HG03139 (cell line): ENCODE measurements around the gene ABCC6.

Experiments
- ATAC-seq: cut with Tn5 transposase; IDR thresholded peaks from one replicate; pipeline ENCODE4 v1.9.1; 2021; ENCODE audit not compliant: unreplicated experiment

The ABCC6 gene

DNA sequence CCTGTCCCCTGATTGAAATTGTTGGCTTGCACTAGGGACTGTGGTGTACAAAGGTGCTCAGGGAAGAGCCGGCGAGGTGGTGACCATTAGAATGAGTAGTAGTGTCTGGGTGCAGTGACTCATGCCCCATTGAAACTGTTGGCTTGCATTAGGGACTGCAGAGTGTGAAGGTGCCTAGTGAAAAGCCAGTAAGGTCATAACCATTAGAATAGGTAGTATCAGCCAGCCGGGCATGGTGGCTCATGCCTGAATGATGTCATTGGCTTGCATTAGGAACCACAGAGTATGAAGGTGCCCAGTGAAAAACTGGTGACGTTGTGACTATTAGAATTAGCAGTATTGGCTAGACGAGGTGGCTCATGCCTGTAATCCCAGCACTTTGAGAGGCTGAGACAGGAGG is 78.9 kb downstream of the ABCC6 start:
- no peak for ATAC-seq

DNA sequence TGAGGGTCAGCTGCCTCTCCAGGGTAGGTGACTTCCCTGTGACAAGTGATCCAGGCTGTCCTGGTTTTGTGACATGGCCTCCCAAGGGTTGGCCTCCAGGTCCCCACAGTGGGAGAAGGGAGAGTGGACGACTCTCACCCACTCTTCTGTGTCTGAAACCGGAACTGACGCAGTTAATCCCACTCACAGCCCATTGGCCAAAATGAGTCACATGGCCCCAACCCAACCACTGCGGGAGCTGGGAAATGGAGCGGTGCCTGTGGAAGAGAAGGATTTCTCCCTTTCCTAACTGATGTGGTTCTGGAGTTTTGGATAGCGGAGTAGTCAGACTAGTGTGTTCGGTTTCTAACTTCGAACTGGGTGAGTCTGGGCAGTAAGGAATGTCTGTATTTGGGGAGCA is 79.4 kb downstream of the ABCC6 start:
- ATAC-seq, result no peak

DNA sequence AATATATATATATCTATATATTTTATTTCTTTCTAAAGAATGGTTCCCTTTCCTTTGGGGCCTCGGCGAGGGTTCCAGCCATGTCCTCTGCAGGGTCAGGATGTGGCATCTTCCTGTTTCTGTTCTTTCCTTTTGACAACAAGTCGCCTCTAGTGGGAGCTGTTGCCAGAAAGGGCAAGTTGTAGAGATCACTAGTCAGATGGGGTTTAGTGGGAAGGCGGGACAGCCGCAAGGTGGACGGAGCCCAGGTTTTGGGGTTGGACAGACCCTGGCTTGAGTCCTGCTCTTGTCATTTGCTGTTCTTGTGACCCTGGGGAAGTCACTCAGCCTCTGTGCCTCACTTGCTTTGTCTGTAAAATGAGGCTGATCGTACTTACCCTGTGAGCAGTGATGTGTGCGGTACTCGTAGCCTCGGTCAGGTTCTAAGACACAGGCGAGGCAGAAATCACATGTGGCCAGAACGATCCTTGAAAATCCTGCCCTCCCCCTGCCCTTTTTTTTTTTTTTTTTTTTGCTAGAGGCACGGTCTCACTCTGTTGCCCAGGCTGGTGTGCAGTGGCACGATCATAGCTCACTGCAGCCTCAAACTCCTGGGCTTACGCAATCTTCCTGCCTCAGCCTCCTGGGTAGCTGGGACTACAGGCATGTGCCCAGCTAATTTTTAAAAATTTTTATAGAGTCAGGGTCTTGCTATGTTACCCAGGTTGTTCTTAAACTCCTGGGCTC is 80.1 kb downstream of the ABCC6 start:
- ATAC-seq, result no peak

DNA sequence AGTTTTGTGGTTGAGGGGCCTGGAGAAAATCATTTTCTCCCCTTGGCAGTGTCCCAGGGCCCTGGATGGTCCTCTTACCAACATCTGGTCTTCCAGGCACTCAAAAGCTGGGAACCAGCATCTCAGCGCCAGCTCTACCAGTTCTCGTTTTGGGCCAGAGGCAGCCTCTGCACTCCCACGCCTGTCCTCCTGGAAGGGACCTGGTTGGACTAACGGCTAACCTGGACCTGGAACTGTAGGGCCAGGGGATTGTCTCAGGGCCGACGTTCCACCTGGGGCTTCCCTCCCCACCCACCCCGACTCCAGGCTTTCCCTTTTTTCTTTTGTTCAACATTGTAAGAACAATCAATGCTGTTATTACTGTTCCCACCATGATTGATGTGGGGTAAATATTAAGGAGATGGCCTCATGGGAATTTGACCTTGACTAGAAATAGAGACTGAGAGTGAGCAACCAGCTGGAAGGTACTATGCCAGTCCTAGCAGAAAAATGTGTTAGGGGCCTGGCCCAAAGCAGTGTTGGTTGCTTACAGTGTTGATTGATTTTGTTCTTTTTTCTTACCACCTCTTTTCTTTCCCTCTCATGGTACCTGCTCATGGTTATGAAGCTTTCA is 81.4 kb downstream of the ABCC6 start:
- no peak for ATAC-seq

DNA sequence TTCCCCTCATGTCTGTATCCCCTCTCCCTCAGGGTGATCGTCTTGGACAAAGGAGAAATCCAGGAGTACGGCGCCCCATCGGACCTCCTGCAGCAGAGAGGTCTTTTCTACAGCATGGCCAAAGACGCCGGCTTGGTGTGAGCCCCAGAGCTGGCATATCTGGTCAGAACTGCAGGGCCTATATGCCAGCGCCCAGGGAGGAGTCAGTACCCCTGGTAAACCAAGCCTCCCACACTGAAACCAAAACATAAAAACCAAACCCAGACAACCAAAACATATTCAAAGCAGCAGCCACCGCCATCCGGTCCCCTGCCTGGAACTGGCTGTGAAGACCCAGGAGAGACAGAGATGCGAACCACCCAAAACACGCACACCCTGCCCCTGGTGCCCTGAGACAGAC is 82.2 kb downstream of the ABCC6 start:
- ATAC-seq, result no peak

DNA sequence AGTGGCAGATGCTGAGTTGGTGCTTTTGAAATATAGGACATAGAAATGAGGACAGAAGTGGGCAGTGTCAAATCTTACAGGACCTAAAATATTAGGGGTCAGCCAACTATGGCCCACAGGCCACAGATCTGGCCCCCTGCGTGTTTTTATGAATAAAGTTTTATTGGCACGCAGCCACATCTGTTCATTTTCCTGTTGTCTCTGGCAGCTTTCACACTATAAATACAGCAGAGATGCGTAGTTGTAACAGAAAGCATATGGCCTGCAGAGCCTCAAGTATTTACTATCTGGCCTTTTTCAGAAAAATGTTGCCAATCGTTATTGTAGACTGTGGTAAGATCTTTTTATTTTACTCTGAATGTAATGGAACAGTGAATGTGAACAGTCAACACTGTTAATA is 82.8 kb downstream of the ABCC6 start:
- no peak for ATAC-seq

DNA sequence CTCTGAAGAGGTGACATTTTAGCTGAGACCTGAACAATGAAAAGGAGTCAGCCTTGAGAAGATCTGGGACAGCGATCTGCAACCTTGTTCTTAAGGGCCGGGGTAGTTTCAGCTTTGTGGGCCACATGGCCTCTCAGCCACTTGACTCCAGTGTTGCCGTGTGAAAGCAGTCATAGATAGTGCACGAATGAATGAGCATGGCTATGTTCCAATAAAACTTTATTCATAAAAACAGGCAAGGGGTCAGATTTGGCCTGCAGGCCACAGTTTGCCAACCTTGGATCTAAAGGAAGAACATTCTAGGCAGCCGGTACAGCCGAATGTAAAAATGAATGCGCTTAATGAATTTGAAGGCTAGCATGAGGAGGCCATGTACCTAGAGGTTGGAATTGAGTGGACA is 83.5 kb downstream of the ABCC6 start:
- ATAC-seq, result no peak

DNA sequence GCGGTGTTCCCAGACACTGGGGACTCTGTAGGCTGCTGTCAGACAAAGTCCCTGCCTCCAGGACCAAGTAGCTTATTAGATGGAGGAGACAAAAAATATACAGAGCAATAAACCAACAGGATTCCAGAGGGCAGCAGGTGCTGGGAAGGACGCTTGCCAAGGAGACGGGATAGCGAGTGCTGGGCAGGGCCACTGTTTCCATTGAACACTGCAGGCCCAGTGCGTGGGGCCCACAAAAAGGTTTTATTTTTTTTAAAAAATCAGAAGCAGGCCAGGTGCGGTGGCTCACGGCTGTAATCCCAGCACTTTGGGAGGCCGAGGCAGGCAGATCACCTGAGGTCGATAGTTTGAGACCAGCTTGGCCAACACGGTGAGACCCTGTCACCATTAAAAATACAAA is 84.2 kb downstream of the ABCC6 start:
- ATAC-seq, result no peak

DNA sequence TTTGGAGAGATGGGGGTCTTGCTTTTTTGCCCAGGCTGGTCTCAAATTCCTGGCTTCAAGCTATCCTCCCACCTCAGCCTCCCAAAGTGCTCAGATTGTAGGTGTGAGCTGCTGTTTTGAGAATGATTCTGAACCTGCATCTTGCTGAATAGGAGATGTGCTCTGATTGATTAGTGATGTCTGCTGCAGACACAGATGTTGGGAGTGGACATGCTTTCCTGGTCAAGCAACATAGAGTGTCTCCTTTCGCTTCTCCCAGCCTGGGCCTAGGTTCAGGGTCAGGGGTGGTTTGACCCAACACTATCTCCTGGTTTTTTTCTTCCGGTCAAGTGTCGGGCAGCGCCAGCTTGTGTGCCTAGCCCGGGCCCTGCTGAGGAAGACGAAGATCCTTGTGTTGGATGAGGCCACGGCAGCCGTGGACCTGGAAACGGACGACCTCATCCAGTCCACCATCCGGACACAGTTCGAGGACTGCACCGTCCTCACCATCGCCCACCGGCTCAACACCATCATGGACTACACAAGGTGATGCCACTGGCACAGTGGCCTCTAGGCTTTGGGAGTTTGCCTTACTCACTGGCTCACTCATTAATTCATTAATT is 85.2 kb downstream of the ABCC6 start:
- ATAC-seq, result no peak

DNA sequence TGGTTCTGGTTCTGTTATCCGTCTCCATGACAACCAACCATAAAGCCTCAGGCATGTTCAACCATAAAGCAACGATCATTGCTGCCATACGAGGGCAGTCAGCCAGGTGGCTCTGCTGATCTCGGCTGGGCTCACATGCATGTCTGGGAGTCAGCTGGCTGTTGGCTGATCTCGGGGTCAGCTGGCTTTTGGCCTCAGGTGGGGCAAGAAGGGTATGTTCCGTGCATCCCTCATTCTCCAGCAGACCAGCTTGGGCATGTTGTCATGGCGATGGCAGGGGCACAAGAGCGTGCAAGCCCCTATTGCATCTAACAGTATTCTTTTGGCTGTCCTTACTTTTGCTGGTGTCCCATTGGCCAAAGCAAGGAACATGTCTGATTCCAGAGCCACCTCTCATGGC is 86.2 kb downstream of the ABCC6 start:
- ATAC-seq, result no peak

DNA sequence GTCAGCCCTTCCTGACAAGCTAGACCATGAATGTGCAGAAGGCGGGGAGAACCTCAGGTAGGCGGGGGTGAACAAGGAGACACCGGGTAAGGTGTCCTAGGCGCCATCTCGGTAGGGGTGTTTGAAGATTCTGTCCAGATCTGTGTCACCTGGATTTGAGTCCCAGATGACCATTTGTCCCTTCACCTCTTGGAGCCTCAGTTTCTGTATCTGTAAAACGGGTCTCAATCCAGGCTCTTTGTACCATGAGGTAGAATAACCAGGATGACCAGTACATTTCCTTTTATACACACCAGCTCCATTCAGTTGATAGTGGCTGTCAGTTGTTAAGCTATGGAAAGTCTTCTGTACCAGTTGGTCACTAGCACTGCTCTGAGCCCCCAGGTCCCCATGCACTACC is 86.7 kb downstream of the ABCC6 start:
- no peak for ATAC-seq

DNA sequence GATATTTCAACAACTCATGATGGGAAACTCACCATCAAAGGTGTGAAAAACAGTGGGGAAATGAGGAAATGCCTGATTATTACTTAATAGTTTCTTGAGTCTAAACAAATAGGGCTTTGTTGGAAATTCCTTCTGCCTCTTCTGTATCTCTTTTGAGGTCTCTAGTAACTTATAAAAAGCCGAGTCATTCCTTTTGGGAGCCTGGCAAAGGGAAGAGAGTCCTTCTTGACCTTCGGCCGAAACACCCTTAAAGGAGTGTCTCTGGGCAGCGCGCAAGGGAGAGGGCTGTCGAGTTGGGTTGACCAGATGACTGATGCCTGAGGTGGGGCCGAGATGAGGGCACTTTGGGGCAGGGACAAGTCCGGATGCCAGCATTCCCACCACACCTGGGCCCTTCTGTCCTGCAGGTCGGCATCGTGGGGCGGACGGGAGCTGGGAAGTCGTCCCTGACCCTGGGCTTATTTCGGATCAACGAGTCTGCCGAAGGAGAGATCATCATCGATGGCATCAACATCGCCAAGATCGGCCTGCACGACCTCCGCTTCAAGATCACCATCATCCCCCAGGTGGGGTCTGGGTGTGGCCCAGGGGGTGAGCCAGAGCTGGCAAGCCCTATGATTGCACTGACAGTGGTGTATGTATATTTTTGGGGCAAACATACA is 89.2 kb downstream of the ABCC6 start:
- ATAC-seq, result no peak

DNA sequence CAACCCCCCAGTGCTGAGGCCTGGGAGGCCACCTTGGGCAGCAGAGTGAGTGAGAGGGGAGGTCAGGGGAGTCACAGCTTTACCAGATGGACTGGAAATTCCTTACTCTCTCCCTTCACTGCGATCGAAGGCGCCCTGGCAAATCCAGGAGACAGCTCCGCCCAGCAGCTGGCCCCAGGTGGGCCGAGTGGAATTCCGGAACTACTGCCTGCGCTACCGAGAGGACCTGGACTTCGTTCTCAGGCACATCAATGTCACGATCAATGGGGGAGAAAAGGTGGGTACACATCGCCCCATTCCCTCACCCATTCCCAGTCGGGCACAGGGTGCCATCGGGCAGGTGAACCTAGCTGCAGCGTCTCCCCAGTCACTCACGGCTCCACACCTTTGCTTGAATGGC is 91.6 kb downstream of the ABCC6 start:
- ATAC-seq, result no peak

DNA sequence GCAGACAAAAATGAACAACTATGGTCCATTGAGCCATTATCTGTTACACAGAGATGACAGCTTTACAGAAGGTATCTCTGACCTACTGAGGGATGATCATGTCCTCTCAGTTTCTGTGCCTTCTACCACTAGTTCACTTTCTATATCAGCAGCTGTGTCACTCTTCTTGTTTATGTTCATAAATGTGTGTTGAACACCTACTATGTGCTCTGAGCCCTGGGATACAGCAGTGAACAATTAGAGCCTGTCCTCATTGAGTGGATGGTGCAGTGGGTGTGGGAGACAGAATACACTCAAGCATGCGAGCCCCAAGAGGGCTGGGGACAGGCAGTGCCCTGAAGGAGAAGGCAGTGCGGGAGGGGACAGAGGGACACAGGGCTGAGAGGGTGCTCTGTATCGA is 92.1 kb downstream of the ABCC6 start:
- no peak for ATAC-seq

- no peak for ATAC-seq
Observed at GRCh38 chr16:16127469-16128116, 95.7 kb downstream of the ABCC6 start.

DNA sequence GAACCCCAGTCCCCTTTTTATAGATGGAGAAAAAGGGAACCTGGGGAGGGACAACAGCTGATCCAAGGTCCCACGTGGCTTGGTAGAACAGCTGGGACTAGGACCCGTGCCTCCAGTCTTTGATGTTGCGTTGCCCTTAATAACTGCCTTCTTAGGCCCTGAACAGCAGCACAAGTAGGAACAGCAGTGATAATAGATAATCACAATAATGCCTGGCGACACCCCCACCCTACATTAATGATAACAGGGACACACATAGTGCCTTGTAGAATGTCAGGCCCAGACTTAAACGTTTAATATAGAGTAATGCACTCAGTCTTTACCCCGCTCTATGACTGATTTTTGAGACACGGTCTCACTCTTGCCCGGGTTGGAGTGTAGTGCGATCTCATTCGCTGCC is 96.4 kb downstream of the ABCC6 start:
- no peak for ATAC-seq

DNA sequence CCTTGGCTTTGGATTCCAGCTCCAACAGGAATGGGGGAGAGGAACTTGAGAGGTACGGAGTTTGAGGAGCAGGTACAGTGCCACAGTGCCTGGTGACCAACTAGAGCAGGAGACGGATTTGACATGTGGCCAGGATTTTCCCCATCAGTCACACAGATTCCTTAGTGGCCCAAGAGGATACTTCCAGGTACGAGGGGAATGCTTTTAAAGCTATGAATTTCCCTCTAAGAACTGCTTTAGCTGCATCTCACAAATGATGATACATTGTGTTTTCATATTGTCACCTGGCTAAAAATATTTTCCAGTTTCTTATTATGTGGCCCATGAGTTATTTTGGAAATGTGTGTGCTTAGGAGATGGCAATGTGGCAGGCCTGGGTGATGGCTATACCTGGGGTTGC is 98.3 kb downstream of the ABCC6 start:
- no peak for ATAC-seq

DNA sequence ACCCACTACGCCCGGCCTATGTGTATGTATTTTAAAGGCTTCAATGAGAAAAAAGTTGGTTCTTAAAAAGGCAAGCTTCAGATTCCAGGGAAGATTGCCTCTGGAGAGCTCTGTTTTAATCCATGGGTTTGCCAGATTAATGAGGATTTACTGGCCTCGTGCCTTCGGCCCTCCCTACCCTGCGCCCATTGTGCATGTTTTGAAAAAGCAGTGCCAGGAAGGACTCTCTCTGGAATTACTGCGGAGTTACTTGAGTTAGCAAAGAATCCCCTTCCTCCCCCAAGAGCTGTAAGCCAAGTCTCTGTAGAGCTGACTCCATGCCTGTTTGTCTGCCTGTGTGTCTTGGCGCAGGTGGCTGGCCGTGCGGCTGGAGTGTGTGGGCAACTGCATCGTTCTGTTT is 98.9 kb downstream of the ABCC6 start:
- ATAC-seq, result no peak

DNA sequence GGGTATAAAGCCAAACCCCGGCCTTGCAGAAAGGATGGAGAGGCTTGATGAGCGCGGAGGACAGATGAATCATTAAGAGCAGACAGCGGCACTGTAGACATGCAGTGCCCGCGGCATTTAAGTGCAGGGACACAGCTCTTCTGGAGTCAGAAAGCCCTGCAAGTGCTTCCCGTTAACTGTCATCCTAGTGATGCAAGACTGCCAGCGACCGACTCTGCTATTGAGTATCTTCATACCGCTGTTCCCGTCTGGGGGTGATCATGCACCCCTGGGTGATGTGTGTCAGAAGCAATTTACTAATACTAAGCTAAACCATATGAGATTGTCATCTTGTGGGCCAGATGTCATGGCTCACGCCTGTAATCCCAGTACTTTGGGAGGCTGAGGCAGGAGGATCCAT is 101.0 kb downstream of the ABCC6 start:
- no peak for ATAC-seq

DNA sequence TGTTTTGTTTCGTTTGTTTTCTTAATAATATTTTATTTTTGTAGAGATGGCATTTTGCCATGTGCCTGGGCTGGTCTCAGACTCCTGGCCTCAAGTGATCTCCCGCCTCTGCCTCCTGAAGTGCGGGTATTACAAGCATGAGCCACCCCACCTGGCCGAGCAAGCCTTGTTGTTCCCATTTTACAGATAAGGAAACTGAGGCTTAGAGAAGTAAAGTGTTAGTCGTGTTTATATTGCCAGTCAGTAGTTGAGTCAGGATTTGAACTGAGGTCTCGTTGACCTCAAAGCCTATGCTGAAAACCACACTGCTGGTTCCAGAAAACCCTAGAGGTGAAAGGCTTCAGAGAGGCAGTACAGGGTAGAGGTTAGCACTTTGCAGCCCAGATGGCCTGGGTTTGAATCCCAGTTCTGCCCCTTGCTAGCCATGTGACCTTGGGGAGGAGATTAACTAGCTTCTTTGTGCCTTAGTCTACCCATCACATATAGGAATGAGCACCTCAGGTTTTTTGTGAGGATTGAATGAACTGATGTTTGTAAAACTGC is 102.0 kb downstream of the ABCC6 start:
- ATAC-seq, result no peak
